Parathyroid adenoma (tissue), 2 donors: ENCODE measurements around the gene STX1A.
A peak's percentile ranks its signal among the peaks of the same experiment; 100 is the strongest.

Source experiments
- H2AFZ ChIP-seq: fragments of 300-600 bp; sonication (generic); one replicate; pipeline ENCODE4 v1.7.0; 2017; ENCODE audit warnings: antibody characterized with exemption, mild to moderate bottlenecking
- H3K27ac ChIP-seq: fragments of 300-600 bp; sonication (generic); one replicate; pipeline ENCODE4 v1.7.0; 2017
- H3K27me3 ChIP-seq: fragments of 300-600 bp; sonication (generic); one replicate; pipeline ENCODE4 v1.7.0; 2017; ENCODE audit warnings: low read length; ENCODE audit not compliant: control insufficient read depth, insufficient read depth
- H3K36me3 ChIP-seq: fragments of 300-600 bp; sonication (generic); one replicate; pipeline ENCODE4 v1.7.0; 2017; ENCODE audit warnings: low read length; ENCODE audit not compliant: control insufficient read depth, insufficient read depth
- H3K4me1 ChIP-seq: fragments of 300-600 bp; sonication (generic); one replicate; pipeline ENCODE4 v1.7.0; 2017; ENCODE audit warnings: control low read depth
- H3K4me2 ChIP-seq: fragments of 300-600 bp; sonication (generic); one replicate; pipeline ENCODE4 v1.7.0; 2017; ENCODE audit warnings: low read length
- H3K4me3 ChIP-seq: fragments of 300-600 bp; sonication (generic); one replicate; pipeline ENCODE4 v1.7.0; 2017; ENCODE audit warnings: low read depth, low read length
- H3K79me2 ChIP-seq: fragments of 300-600 bp; sonication (generic); one replicate; pipeline ENCODE4 v1.7.0; 2017; ENCODE audit warnings: control low read depth
- H3K9ac ChIP-seq: fragments of 300-600 bp; sonication (generic); one replicate; pipeline ENCODE4 v1.7.0; 2017; ENCODE audit warnings: mild to moderate bottlenecking
- H3K9me3 ChIP-seq: fragments of 300-600 bp; sonication (generic); one replicate; pipeline ENCODE4 v1.7.0; 2017; ENCODE audit warnings: low read length; ENCODE audit not compliant: control insufficient read depth
- TF ChIP-seq, protein P1 (sequence below): fragments of 300-600 bp; sonication (generic); IDR thresholded peaks from one replicate; pipeline ENCODE4 v1.7.0; 2017; ENCODE audit warnings: antibody characterized with exemption, mild to moderate bottlenecking
- donor health status: primary hyperparathyroidism.

The STX1A gene

DNA sequence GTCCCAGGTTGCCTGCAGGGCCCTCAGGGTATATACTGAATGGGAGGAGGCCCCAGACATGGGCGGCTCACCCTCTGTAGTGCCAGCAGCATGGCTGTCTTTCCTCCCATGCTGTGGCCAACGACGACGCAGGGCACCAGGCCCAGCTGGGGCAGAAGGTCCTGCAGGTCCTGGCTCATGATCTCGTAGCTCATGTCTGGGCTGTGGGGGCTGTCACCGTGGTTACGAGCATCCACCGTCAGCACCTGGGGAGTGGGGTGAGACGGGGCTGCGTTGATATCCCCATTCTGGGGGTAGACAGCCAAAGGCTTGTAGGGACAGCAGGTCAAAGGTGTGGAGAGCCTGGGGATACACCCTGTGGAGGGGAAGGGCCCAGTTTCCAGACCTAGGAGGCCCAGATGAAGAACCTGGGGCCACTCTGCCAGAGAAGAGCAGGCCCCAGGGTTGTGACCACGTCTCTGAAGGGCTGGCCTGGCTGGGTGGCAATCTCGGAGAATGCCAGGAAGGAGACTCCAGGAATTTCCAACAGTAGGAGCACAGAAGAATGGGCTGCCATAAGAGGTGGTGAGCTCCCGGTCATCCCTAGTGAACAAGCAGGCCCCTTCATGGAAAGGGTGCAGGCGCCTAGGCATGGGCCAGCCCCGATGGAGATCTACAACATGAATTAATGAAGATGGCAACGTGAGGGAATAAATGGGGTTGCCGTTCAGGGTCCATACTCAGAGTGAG lies 18.2 kb upstream of the STX1A start:
- H3K4me2 ChIP-seq = peak overlapping the region; percentile 93
- no peaks in the 10 kb centered on the region for H3K79me2 ChIP-seq
- no peaks in the 10 kb centered on the region for H3K27me3 ChIP-seq
- H3K27ac ChIP-seq = no peak overlapping the region
- peak overlapping the region; percentile 24 for H3K9ac ChIP-seq
- H2AFZ ChIP-seq = no peak overlapping the region
- no peaks in the 10 kb centered on the region for H3K9me3 ChIP-seq
- peaks cover 21% of the 10 kb centered on the region for H3K4me1 ChIP-seq
- TF ChIP-seq, protein P1, sequence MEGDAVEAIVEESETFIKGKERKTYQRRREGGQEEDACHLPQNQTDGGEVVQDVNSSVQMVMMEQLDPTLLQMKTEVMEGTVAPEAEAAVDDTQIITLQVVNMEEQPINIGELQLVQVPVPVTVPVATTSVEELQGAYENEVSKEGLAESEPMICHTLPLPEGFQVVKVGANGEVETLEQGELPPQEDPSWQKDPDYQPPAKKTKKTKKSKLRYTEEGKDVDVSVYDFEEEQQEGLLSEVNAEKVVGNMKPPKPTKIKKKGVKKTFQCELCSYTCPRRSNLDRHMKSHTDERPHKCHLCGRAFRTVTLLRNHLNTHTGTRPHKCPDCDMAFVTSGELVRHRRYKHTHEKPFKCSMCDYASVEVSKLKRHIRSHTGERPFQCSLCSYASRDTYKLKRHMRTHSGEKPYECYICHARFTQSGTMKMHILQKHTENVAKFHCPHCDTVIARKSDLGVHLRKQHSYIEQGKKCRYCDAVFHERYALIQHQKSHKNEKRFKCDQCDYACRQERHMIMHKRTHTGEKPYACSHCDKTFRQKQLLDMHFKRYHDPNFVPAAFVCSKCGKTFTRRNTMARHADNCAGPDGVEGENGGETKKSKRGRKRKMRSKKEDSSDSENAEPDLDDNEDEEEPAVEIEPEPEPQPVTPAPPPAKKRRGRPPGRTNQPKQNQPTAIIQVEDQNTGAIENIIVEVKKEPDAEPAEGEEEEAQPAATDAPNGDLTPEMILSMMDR = no peak
- peak overlapping the region; percentile 81 for H3K4me3 ChIP-seq
- H3K36me3 ChIP-seq = no peaks in the 10 kb centered on the region

DNA sequence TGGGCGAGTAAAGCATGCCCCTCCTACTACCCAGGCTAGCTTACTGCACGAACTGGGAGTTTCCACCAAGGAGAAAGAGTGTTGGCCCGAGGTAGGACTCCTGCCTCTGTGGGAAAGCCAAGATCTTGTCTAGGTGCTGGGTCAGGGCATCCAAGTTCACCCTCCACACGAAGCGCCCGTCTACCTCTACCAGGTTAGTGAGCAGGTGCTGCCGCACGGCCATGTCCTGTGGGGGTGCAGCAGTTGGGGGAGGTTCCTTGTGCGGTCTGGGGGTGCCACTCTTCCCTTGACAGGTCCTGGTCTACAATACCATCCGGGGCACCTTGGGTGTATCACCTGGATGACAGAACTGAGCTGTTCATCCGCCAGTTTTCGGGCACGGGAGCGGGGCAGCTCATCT lies 17.4 kb upstream of the STX1A start:
- Histone ChIP-seq H3K79me2 (no peaks in the 10 kb centered on the region), H3K27ac (no peak overlapping the region), H2AFZ (no peak overlapping the region), H3K4me3 (no peak overlapping the region), H3K27me3 (no peaks in the 10 kb centered on the region), H3K36me3 (no peaks in the 10 kb centered on the region), H3K4me2 (no peak overlapping the region), H3K4me1 (peaks cover 13% of the 10 kb centered on the region), H3K9ac (no peak overlapping the region), H3K9me3 (no peaks in the 10 kb centered on the region)
- TF ChIP-seq, protein P1 = no peak

DNA sequence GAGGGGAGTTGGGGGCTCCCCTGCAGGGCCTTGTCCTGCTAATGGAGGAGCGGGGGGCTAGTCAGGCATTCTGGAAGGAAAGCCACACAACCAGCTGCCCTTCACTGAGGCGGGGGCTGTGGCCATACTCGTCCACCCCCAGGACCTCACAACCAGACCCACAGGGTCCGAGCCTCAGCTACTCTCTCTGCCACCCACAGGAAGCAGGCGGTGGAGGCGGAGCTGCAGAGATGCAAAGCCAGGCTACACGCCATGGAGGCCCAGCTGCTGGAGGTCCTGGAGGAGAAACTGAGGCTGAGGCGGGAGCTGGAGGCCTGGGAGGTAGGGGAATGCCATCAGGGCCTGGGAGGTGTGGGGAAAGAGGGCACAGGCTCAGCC lies 16.0 kb upstream of the STX1A start:
- H3K36me3 ChIP-seq = no peaks in the 10 kb centered on the region
- H3K9ac ChIP-seq = no peak overlapping the region
- H2AFZ ChIP-seq = no peak overlapping the region
- H3K9me3 ChIP-seq = no peaks in the 10 kb centered on the region
- no peak overlapping the region for H3K4me2 ChIP-seq
- no peaks in the 10 kb centered on the region for H3K79me2 ChIP-seq
- TF ChIP-seq, protein P1 = no peak
- no peak overlapping the region for H3K4me3 ChIP-seq
- peaks cover 7% of the 10 kb centered on the region for H3K4me1 ChIP-seq
- no peak overlapping the region for H3K27ac ChIP-seq
- no peaks in the 10 kb centered on the region for H3K27me3 ChIP-seq

DNA sequence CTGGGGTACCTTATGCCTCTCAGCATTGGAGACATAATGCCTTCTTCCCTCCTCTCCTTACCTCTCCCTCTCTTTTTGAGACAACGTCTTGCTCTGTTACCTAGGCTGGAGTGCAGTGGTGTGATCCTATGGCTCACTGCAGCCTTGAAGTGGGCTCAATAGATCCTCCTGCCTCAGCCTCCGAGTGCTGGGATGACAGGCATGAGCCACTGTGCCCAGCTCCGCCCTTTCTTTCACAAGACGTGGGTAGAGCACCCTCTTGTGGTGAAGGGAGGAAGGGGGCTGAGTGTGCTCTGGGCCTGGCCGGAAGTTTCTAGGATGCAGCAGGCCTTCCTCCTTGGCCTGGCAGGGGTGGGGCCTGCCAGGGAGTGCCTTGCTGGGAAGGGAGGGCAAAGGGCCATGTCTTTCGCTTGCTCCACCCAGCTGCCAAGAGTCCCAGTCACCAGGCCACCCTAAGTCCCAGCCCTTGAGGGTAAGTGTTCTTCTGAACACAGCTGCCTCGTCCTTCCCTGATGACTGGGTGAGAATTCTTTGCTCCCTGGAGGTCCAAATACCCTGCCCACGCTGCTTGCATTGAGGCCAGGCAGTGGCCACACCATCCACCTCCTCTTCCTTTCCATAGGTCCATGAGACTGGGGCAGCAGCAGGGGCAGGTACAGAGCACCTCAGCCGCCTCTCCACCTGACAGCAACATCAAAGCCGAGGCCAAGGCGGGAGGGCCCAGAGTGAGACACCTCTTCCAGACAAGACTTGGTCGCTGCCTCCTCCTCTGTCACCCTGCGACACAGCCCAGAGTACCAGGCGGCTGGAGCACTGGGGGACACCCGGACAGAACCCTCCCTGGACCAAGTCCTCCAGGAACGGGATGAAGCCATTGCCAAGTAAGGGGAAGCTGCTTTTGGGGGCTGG lies 15.4 kb upstream of the STX1A start:
- H3K79me2 ChIP-seq = no peaks in the 10 kb centered on the region
- peak overlapping the region; percentile 30 for H3K27ac ChIP-seq

More for the DNA sequence above, 15.4 kb upstream of the STX1A start:
- Histone ChIP-seq H3K4me1 (peaks cover 7% of the 10 kb centered on the region), H3K4me3 (no peak overlapping the region), H3K4me2 (no peak overlapping the region), H3K9ac (no peak overlapping the region), H2AFZ (peak overlapping the region; percentile 31), H3K36me3 (no peaks in the 10 kb centered on the region), H3K27me3 (no peaks in the 10 kb centered on the region), H3K9me3 (no peaks in the 10 kb centered on the region)
- TF ChIP-seq, protein P1 = peak; percentile 85
